HL-60 (cell line): ENCODE measurements around the gene NTN3.

Source experiments
- DNase-seq, 2 experiments: peaks; one replicate each; pipeline ENCODE4 v3.0.0-alpha.2; 2010 to 2020; ENCODE audit warnings: low read depth in 1 of 2, low spot score in 1 of 2
- H3K27ac ChIP-seq: fragments of 250-450 bp; sonication (Bioruptor Pico); replicated peaks from 2 replicates; pipeline ENCODE4 v1.5.1; 2020; ENCODE audit warnings: mild to moderate bottlenecking, moderate library complexity
- H3K27me3 ChIP-seq: fragments of 250-450 bp; sonication (Bioruptor Pico); 2 replicates; pipeline ENCODE4 v1.5.1; 2021; ENCODE audit warnings: mild to moderate bottlenecking, moderate library complexity; ENCODE audit not compliant: insufficient read depth, poor library complexity, severe bottlenecking
- H3K4me3 ChIP-seq: replicated peaks from 2 replicates; pipeline ENCODE4 v1.5.1; 2011; ENCODE audit warnings: mild to moderate bottlenecking, control low read depth, low read length; ENCODE audit not compliant: insufficient read depth
- GABPA ChIP-seq: IDR thresholded peaks from 2 replicates; pipeline ENCODE4 v1.6.1; 2012; ENCODE audit warnings: low read depth
- POLR2AphosphoS5 ChIP-seq: IDR thresholded peaks from 2 replicates; pipeline ENCODE4 v1.6.1; 2012; ENCODE audit warnings: low read depth
- SPI1 ChIP-seq: IDR thresholded peaks from 2 replicates; pipeline ENCODE4 v1.6.1; 2012; ENCODE audit warnings: low read depth, mild to moderate bottlenecking, borderline replicate concordance
- long read RNA-seq: library from polyadenylated mRNA; unstranded; transcript quantifications from one replicate; pipeline ENCODE4 v2.0.0, GENCODE V29; 2020
- TF ChIP-seq, protein P1 (sequence below): IDR thresholded peaks from 2 replicates; pipeline ENCODE4 v1.6.1; 2012; ENCODE audit warnings: low read depth; ENCODE audit not compliant: insufficient replicate concordance
- TF ChIP-seq, protein P2 (sequence below): IDR thresholded peaks from one replicate; pipeline ENCODE4 v1.5.1; 2011; ENCODE audit warnings: low read length, control low read depth, inconsistent platforms; ENCODE audit not compliant: insufficient read depth

Gene NTN3
- long read RNA-seq, result 0 reads

DNA sequence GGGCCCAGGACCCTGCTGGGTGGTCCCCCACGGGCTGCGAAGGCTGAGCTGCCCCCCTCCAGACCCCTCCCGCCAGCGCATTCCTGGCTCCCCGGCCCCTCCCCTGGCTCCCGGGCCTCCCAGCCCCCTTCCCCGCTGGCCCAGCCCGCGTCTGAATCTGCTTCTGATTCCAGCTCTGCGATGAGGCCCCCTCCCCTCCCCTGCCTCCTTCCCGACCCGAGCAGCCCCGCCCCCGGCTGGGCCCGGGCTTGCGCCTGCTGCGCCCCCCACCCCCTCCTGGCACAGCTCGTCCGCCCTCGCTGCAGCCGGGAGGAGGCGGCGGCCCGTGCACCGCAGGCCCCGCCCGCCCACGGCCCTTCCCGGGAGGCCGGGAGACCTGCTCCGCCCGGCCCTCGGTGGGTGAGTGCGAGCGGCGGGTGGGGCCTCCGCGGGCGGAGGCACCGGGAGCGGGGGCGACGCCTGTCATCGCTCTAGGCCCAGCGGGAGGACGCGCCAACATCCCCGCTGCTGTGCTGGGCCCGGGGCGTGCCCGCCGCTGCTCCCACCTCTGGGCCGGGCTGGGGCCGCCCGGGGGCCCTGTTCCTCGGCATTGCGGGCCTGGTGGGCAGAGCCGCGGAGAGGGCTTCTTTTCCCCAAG is at the start of gene NTN3:
NTN3 (plus strand) TSS at position 282 of the 637 bp plus-strand sequence. CDS start 405 bp downstream, outside the sequence.
- no peak for DNase-seq
- H3K27me3 ChIP-seq, result peaks cover 27% of the 10 kb centered on the region
- TF ChIP-seq, protein P1, sequence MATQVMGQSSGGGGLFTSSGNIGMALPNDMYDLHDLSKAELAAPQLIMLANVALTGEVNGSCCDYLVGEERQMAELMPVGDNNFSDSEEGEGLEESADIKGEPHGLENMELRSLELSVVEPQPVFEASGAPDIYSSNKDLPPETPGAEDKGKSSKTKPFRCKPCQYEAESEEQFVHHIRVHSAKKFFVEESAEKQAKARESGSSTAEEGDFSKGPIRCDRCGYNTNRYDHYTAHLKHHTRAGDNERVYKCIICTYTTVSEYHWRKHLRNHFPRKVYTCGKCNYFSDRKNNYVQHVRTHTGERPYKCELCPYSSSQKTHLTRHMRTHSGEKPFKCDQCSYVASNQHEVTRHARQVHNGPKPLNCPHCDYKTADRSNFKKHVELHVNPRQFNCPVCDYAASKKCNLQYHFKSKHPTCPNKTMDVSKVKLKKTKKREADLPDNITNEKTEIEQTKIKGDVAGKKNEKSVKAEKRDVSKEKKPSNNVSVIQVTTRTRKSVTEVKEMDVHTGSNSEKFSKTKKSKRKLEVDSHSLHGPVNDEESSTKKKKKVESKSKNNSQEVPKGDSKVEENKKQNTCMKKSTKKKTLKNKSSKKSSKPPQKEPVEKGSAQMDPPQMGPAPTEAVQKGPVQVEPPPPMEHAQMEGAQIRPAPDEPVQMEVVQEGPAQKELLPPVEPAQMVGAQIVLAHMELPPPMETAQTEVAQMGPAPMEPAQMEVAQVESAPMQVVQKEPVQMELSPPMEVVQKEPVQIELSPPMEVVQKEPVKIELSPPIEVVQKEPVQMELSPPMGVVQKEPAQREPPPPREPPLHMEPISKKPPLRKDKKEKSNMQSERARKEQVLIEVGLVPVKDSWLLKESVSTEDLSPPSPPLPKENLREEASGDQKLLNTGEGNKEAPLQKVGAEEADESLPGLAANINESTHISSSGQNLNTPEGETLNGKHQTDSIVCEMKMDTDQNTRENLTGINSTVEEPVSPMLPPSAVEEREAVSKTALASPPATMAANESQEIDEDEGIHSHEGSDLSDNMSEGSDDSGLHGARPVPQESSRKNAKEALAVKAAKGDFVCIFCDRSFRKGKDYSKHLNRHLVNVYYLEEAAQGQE, result no peak
- TF ChIP-seq, protein P2, sequence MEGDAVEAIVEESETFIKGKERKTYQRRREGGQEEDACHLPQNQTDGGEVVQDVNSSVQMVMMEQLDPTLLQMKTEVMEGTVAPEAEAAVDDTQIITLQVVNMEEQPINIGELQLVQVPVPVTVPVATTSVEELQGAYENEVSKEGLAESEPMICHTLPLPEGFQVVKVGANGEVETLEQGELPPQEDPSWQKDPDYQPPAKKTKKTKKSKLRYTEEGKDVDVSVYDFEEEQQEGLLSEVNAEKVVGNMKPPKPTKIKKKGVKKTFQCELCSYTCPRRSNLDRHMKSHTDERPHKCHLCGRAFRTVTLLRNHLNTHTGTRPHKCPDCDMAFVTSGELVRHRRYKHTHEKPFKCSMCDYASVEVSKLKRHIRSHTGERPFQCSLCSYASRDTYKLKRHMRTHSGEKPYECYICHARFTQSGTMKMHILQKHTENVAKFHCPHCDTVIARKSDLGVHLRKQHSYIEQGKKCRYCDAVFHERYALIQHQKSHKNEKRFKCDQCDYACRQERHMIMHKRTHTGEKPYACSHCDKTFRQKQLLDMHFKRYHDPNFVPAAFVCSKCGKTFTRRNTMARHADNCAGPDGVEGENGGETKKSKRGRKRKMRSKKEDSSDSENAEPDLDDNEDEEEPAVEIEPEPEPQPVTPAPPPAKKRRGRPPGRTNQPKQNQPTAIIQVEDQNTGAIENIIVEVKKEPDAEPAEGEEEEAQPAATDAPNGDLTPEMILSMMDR, result no peak
- no peak for TF ChIP-seq POLR2AphosphoS5
- TF ChIP-seq GABPA, result no peak
- no peak for TF ChIP-seq SPI1
- no peak within 1 kb of the TSS for H3K27ac ChIP-seq
- H3K4me3 ChIP-seq, result no peak within 1 kb of the TSS

DNA sequence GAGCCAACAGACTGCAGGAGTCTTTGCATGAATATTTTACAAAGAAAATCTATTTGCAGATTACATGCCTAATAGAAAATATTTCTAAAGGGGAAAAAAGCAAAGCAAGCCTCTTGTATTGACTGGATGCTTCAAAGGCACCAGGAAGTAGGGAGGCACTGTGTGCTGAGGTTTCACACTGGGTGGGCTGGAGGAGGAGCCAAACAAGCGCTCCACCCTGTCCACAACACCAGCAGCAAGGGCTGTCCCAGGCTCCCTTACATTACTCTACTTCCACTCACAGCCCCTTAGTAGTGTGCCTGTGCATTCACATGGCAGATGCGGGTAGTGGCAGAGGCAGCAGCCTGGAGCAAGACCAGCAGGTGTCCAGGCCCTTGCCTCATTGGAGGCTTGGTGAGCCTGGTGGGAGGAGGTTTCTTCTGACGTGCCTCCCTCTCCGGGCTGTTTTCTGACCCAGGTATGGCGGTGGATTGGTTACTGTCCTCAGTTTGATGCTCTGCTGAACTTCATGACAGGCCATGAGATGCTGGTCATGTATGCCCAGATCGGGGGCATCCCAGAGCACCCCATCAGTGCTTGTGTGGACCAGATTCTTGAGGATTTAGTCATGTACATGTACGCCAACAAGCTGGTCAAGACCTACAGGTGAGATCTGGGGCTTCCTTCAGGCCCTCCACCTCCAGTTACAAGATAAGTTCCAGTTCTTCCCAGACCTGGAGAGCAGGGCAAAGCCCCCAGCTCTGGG is 48.8 kb upstream of the NTN3 start:
- no peak for TF ChIP-seq SPI1
- TF ChIP-seq, protein P2, result no peak
- TF ChIP-seq, protein P1, result no peak
- TF ChIP-seq POLR2AphosphoS5, result no peak
- DNase-seq, result no peak
- Histone ChIP-seq H3K27ac (no peak overlapping the region), H3K27me3 (no peaks in the 10 kb centered on the region), H3K4me3 (no peak overlapping the region)

DNA sequence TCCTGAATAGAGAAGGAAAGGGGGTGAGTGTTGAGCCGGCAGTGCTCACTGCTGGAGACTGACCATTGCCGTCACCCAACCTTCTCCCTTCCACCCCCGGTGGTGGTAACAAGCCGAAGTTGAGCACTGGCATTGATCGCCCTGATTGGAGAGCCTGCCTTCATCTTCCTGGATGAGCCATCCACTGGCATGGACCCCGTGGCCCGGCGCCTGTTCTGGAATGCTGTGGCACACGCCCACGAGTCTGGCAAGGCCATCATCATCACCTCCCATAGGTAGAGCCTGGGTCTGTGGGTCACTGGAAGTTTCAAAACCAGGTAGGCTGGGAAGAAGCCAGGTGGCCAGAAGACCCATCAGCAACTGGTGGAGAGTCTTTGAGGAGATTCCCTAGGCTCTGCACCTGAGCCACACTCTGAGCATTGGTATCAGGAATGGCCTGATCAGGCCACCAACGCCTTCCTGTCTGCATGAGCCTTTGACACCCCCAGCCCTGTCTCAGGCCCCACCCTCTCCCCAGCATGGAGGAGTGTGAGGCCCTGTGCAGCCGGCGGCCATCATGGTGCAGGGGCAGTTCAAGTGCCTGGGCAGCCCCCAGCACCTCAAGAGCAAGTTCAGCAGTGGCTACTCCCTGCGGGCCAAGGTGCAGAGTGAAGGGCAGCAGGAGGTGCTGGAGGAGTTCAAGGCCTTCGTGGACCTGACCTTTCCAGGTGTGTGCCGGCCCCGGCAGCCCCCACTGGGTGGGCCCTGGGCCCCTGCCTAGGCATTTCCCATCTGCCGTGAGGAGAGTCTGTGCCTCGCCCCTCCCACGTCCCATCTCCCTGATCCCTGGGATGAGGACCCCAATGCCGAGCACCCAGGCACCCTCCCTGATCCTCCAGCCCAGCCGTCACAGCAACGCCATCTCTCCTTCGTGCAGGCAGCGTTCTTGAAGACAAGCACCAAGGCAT is 46.8 kb upstream of the NTN3 start:
- Histone ChIP-seq H3K27ac (no peak overlapping the region), H3K27me3 (no peaks in the 10 kb centered on the region), H3K4me3 (no peak overlapping the region)
- no peak for DNase-seq
- TF ChIP-seq GABPA, result no peak
- TF ChIP-seq, protein P1, result no peak
- no peak for TF ChIP-seq POLR2AphosphoS5
- TF ChIP-seq, protein P2, result no peak
- TF ChIP-seq SPI1, result no peak
